IPS-18c (cell line): ENCODE measurements around the gene RETREG1.
"Not testable (repeated sequence)": the region's sequence is repeated elsewhere in the genome, so short reads cannot be mapped to it uniquely, and the experiment has no call there.

ENCODE experiments used
- H3K4me3 ChIP-seq: 2 replicates; pipeline ENCODE4 v1.7.0; 2013; ENCODE audit warnings: low read depth, mild to moderate bottlenecking, low read length, moderate library complexity; ENCODE audit not compliant: insufficient read depth
- H3K9me3 ChIP-seq: one replicate; pipeline ENCODE4 v1.6.1; 2013; ENCODE audit warnings: mild to moderate bottlenecking, low read length, moderate library complexity; ENCODE audit not compliant: control insufficient read depth, insufficient read depth

The RETREG1 gene

DNA sequence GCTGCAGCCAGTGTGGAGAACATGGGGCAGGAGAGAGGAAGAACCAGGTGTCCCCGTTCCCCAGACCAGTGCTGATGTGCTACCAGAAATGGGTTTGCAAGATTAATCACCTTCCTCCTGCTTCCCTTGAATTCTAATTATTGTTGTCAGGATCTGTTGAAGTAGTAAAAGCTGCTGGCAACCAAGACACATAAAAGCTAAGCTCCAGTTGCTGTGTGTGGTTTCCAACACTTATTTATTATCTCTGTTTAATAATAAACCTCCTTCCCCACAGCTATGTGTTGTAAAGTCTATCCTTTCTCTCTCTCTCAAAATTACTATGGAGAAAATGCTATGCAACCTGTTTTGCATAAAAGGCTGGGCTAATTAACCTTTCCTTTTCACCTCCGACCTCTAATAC, 2.3 kb upstream of the RETREG1 start:
- Histone ChIP-seq H3K9me3 (no peaks in the 10 kb centered on the region), H3K4me3 (no peak overlapping the region)

DNA sequence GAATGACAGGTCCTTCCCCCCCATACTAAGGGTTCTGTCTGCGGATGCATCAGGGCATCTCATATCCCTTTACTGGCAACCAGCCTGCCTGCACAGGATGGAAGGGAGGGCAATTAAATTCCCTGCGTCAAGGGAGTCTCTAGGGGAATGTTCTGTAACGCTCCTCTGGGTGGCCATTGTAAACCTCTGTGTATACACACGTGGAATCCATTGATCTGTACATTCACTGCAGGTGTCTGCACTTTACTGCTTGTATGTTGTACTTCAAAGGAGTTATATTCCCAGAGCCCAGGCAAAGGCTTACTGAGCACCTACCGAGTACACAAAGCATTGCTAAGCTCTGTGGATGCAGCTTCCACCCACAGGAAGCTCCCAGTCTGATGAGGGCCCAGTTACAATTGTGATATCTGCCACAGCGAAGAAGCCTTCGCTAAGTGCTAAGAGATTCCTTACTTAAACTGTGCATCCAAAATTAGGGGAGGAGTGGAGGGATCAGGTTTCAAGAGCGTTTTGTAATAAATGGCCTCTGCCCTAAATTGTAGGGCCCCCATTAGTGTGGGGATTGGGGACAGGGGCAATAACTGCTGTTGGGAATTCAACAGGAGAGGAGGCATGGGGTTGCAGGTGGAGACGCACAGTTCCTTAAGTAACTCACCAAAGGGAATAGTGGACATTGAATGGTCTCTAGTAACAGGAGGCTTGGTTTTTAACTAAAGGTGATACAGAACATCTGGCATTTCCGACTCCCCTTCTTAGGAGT, 1.5 kb upstream of the RETREG1 start:
- no peak overlapping the region for H3K4me3 ChIP-seq
- no peaks in the 10 kb centered on the region for H3K9me3 ChIP-seq

DNA sequence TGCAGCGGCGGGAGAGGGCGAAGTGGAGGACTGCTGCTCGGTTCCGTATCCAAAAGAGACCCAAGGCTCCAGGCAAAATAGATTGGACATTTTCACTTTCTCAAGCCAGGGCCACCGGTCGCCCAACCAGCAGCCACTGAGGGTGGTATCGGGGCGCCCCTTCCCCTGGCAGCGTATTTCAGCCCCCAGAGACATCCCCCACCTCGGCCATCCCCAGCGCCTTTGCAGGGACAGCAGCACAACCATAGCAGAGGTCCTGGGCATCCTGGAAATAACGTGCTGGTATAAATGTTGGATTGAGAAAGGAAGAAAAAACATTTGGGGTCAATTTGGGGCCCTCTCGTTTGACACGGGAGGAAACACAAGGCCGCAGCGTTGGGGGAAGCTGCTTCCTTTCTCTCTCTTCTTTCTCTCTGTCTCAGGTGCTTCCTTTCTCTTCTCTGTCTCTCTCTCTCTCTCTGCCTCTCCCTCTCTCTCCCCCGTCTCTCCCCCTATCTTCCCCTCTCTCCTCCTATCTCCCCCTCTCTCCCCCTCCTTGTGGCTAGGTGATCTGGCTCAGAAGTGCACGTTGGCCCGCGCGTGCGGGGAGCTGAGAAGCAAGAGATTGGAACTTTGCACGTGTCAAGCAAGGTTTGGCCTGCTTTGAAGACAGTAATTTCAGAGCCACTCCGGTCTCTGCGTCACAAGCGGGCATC, 624 bp upstream of the RETREG1 start:
- H3K9me3 ChIP-seq: no peaks in the 10 kb centered on the region
- peak overlapping the region; percentile 72 for H3K4me3 ChIP-seq

DNA sequence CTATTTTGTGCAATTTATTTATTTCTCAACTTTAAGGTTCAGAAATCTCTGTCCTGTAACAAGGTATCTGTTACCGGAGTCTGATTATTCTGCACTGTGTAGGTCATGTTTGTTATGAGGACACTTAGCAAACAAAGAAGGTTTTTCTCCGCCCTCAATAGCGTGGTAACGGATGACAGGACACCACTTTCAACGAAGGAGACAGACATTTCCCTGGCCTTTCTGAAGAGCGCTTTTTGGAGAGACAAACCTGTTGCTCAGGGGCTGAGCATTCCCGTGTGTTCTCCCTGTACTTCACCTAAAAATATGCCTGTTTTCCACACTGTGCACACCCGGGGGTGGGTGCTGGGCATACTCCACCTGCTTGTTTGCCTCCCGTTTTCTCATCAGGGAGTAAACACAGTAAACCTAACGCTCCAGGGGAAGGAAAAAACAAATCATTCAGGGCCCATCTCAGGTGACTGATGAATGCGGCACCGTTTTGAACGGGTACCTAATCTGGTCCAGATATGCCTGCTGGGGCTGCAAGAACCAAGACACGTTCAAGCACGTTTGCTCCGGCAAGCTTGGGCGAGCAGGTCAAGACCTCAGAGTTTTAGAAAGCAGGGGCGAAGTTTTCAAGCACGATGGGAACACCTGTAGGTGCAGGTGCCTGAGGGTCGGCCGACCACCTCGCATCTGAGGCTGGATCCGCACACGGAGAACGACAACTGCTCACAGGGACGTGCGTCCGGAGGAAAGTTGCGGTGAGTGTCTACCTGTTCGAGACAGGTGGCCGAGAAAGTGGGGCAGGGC, 859 bp downstream of the RETREG1 start:
- Histone ChIP-seq H3K4me3 (peak overlapping the region; percentile 72), H3K9me3 (no peaks in the 10 kb centered on the region)

DNA sequence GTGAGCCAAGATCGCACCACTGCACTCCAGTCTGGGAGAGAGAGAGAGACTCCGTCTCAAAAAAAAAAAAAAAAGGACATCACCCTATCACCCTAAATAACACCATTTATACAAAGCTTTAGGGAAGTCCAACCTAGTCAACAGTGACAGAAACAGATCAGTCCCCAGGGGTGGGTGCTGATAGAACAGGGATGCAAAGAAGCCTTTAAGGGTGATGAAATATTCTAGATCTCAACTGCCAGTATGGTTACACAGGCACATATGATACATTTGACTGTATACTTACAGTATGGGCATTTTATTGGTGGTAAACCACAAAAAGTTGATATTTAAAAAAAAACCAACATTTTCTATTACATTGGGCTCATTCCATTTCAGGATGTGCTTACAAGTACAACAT, 4.8 kb downstream of the RETREG1 start:
- no peaks in the 10 kb centered on the region for H3K9me3 ChIP-seq
- H3K4me3 ChIP-seq: no peak overlapping the region

DNA sequence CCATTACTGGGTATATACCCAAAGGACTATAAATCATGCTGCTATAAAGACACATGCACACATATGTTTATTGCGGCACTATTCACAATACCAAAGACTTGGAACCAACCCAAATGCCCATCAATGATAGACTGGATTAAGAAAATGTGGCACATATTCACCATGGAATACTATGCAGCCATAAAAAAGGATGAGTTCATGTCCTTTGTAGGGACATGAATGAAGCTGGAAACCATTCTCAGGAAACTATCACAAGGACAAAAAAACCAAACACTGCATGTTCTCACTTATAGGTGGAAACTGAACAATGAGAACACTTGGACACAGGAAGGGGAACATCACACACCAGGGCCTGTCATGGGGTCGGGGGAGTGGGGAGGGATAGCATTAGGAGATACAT, 5.9 kb downstream of the RETREG1 start:
- H3K9me3 ChIP-seq, H3K4me3 ChIP-seq: not testable (repeated sequence)

DNA sequence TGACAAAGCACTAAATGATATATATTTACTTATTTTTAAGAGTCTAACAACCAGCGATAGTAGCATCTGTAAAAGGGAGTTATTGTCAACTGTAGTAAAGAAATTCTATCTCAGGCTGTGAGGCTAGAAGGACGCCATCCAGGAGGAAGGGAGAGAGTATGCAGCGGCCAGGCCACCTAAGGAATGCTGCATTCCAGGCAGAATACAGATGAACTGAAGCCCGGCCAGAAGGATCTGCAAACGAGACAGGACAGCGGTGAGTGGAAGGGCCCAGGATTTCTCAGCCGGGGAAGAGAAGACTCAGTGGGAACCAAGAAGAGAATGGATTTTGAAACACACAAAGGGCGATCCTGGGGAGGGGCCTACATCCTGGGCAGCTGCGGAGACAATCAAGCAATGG, 7.4 kb downstream of the RETREG1 start:
- H3K9me3 ChIP-seq: no peaks in the 10 kb centered on the region
- no peak overlapping the region for H3K4me3 ChIP-seq

DNA sequence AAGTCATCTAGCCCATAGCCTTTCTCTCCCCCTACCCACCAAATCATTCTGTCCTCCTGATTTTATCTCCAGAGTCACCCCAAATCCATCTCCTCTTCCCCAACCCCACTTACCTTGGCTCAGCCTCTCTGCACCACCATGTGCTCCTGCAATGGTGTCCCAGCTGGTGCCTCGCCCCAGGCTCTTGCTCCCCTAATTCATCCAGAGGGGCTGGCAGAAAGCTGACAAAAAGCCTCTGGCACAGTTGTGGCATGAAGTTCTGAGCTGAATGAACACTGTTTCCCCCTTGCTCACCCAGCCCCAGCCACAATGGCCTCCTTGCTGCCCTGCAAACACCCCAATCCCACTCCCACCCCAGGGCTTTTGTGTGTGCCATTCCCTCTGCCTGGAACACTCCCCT, 10.2 kb downstream of the RETREG1 start:
- Histone ChIP-seq H3K4me3 (no peak overlapping the region), H3K9me3 (no peaks in the 10 kb centered on the region)

DNA sequence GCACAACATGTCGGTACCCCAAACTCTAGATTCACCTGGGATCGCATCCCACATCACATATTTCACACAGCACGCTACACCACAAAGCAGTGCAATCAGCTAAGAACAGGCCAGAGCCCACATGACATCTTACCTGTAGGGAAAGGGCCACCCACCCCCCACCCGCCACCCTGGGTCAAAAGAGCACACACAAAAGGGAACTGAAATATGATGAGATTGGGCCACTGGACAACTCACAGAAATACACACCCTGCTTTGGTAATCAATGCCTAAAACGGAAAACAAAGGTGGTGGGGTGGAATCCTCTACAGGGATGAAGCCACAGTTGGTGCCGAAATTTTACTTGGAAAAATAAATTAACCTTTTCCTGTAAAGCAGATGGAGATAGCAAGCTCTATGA, 13.1 kb downstream of the RETREG1 start:
- Histone ChIP-seq H3K4me3 (no peak overlapping the region), H3K9me3 (no peaks in the 10 kb centered on the region)

DNA sequence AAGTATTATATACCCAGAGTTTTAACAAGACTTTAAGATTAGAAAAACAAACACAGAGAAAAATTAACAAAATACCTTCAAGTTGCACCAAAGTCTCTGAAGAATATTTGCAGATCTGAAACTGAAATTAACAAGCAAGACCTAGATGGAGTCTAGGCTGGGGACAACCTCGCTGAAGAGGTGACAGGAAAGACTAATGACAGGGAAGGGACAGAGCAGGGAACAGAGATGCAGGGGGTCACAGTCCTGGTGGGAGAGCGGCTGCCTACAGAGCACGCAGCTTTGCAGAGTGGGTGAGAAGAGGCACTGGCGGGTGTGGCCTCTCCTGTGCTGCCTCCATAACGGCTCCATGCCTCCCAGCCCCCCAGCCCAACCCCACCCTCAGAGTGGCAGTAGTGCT, 13.5 kb downstream of the RETREG1 start:
- no peaks in the 10 kb centered on the region for H3K9me3 ChIP-seq
- no peak overlapping the region for H3K4me3 ChIP-seq

DNA sequence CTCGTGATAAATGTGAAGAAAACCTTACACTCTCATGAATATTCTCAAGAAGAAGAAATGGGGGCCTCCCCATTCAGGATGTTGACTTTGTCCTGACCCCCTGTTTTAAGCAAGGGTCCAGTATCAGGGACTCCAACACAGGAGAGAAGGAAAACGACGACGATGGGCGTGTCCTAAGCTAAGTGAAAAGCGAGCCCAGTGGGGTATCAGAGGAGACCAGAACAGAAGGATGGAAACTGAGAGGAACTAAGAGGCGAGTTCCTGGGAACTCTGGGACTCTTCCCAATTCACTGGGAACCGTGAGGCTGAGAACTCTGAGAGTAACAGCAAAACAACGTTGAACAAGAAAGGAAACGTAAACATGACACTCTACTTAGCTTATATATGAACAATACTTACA, 14.6 kb downstream of the RETREG1 start:
- Histone ChIP-seq H3K4me3 (no peak overlapping the region), H3K9me3 (no peaks in the 10 kb centered on the region)

DNA sequence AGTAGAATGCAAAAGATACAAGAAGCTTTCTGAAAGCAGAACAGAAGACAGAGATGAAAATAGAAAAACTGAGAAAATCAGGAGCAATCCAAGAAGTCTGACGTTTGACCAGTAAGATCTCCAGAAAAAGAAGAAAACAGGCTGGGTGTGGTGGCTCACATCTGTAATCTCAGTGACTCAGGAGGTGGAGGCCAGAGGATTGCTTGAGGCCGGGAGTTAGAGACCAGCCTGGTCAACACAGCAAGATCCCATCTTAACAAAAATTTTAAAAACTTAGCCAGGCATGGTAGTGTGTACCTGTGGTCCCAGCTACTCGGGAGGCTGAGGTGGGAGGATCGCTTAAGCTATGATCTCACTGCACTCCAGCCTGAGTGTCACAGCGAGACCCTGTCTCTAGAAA, 15.9 kb downstream of the RETREG1 start:
- no peak overlapping the region for H3K4me3 ChIP-seq
- H3K9me3 ChIP-seq: no peaks in the 10 kb centered on the region

DNA sequence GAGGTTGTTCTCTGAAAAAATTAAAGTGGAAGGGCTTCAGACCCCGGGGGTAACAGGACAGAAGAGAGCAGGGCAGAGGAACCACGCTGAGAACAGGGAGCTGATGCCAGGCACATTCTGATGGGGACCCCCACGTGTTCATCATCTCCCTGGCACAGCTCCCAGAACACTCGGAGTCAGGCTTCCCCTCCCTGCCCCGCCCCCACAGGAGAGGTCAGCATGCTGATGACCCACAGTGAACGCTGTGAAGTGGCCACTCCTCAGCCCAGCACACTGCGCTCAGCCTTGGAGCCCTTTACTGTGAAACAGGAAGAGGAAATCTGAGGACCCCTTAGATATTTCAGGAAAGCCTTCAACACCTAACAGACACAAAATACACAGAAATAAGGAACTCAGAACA, 16.4 kb downstream of the RETREG1 start:
- Histone ChIP-seq H3K9me3 (no peaks in the 10 kb centered on the region), H3K4me3 (no peak overlapping the region)

DNA sequence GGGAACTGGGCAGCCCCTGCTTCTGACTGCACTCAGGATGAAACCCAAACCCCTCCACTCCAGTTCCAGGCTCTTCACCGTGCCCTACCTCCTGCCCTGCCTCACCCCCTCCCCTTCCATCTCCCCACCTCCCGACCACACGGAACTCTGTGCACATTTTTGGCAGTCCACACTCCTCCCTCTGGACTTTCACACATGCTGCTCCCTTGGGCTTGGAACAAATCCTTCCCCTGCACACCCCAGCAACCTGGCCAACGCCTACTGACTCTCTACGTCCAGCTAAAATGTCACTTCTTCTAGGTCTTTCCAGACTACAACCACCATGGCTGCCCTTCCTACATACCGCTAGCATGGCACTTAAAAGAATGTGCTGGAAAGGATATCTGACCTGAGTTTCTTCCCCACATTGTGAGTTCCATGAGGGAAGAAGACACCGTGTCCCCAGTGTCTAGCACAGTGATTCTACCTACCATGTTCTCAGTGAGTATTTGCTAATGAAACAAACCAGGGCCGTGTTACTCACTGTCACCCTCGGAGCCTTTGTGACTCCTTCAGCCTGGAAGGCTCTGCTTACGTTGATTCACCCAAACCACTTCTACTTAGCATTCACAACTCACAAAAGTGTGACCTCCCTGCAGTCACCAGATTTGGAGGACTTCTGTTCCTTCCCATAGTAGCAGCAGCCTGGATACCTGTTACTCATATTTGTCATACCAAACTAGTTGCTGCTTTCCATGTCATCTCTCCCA, 18.7 kb downstream of the RETREG1 start:
- Histone ChIP-seq H3K4me3 (no peak overlapping the region), H3K9me3 (no peaks in the 10 kb centered on the region)

DNA sequence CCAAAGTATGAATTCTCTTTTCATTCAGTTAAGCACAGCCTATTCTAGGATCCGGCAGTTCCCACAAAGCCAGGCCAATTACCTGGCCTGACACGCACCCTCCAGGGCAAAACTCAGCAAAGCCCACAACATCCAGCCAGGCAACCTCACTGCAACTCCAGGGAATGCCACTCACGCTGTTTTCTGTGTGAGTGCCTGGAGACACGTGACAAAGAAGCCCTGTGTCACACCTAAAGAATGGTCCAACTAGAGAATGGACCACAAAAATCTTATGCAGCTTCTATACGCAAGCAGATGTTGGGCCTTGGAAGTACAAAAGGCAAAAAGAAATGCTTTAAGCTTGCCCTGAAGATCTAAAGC, 20.2 kb downstream of the RETREG1 start:
- Histone ChIP-seq H3K4me3 (no peak overlapping the region), H3K9me3 (no peaks in the 10 kb centered on the region)

DNA sequence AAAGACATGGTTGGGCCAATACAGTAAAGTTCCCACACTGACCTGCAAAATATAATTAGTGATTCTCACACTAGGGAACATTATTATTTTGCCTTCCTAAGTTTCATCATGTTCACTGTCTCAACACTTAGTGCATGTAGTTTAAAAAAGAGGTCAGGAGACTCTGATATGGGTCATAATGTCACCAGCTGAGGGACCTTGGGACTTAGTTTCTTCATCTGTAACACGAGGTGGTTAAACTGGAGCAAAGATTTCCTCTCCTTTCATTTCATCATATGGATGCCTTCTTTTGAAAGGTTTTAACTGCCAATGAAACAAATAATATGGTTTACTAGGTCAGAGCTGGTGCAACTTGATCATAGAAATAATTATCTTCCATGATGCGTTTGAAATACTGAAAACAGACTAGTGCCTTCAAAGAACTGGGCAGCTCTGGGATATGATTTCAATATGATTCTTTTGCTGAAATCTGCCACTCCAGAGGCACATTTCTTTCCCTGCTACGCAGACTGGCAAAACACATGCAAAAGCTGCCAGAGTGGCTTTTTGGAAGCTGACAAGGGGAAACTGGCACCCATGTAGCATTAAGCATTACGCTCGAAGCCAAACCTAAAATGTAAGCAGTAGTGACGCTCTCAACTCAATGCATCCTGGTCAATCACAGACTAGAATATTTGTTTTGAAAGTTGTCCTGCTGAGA, 20.8 kb downstream of the RETREG1 start:
- no peak overlapping the region for H3K4me3 ChIP-seq
- H3K9me3 ChIP-seq: no peaks in the 10 kb centered on the region

DNA sequence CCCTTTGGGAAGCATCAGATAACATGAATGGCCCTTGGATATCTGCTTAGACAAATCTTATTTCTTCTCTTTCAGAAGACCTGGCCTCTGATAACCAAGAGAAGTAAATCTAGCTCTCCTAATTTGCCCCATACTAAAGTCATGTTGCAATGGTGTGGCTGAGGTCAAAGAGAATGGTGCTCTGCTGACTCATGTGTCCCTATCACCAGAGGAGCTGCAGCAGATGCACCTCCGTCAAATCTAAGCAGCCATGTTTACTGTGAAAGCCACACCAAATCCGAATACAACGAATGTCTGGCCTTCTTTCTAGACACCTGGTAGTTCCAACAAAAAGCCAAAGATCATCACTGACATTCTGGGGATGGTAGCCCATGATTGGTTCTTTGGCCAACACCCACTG, 23.2 kb downstream of the RETREG1 start:
- H3K9me3 ChIP-seq: no peaks in the 10 kb centered on the region

More for the DNA sequence above, 23.2 kb downstream of the RETREG1 start:
- H3K4me3 ChIP-seq: no peak overlapping the region
